GM18867 (cell line): ENCODE results near the gene MPST.

Experiments used
- ATAC-seq: cut with Tn5 transposase; IDR thresholded peaks from one replicate; pipeline ENCODE4 v1.9.1; 2021; ENCODE audit warnings: mild to moderate bottlenecking, moderate library complexity; ENCODE audit not compliant: unreplicated experiment

MPST gene

GRCh38 chr22:37021710-37022482 is 2.4 kb downstream of the MPST start:
- no peak for ATAC-seq

DNA sequence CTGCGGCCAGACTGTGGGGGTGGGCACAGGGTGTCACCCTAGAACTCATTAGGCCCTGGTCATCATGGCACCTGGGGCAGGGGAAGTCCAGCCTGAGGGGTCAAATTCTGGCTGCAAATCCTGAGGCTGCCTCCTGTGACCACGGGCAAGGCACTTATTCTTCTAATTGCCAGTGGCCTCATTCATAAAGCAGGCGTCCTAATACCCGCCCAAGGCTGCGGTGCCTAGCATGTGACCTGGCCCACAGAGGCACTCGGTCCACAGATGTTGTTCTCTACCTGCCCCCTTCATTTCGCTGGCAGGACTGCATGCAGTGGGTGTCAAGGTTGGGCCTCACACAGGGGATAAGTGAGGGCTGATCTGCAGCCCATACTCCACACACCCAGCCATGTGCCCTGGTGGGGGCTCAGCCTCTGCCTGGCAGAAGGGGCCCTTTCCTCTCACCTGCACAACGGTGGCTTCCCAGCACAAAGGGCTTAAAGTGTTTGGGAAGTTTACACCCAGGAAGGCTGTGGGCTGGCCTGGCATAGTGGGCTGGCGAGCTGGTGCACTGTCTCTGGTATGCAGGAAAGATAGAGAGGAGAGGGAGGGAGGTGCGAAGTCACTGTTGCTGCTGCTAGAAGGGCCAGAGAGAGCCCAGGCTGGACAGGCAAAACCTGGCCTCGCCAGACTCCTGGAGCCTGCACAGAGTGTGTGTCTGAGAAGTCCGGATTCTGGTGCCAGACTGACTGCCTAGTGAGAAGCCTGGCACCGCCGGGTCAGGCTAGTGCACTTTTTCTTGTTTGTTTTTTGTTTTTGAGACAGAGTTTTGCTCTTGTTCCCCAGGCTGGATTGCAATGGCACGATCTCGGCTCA is 3.2 kb downstream of the MPST start:
- no peak for ATAC-seq

DNA sequence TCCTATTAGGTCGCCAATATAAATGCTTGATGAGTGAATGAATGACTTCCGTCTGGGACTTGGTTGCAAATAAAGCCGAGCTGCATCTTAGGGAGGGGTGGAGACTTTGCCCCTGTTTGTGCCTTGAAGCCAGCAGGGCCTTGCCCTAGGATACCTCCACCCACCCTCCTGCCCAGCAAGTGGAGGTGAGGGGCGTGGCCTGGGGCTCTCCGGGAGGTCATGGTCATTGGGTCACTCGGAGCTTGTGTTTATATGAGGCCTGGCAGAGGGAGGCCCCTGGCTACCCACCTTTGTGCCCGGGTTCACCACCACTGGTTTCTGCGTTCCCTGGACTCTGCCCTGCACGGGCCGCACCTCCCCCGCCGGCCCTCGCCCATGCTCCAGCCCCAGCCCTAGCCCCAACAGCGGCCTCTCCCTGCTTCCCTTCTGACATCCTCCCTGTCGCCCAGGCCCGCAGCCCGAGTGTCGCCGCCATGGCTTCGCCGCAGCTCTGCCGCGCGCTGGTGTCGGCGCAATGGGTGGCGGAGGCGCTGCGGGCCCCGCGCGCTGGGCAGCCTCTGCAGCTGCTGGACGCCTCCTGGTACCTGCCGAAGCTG is 4.3 kb downstream of the MPST start:
- ATAC-seq: no peak

DNA sequence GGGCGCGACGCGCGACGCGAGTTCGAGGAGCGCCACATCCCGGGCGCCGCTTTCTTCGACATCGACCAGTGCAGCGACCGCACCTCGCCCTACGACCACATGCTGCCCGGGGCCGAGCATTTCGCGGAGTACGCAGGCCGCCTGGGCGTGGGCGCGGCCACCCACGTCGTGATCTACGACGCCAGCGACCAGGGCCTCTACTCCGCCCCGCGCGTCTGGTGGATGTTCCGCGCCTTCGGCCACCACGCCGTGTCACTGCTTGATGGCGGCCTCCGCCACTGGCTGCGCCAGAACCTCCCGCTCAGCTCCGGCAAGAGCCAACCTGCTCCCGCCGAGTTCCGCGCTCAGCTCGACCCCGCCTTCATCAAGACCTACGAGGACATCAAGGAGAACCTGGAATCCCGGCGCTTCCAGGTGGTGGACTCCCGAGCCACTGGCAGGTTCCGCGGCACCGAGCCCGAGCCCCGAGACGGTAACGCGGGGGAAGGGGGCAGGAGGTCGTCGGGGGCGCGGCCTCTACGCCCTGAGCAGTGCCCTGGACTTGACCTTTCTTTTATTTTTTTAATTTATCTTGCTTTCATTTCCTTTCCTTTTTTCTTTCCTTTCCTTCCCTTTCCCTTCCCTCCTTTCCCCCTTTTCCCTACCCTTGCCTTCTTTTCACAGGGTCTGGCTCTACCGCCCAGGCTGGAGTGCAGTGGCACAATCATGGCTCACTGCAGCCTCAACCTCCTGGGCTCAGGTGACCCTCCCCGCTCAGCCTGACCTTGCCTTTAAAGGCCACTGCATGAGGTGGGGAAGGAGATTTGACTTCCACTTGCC is 5.0 kb downstream of the MPST start:
- ATAC-seq: no peak

DNA sequence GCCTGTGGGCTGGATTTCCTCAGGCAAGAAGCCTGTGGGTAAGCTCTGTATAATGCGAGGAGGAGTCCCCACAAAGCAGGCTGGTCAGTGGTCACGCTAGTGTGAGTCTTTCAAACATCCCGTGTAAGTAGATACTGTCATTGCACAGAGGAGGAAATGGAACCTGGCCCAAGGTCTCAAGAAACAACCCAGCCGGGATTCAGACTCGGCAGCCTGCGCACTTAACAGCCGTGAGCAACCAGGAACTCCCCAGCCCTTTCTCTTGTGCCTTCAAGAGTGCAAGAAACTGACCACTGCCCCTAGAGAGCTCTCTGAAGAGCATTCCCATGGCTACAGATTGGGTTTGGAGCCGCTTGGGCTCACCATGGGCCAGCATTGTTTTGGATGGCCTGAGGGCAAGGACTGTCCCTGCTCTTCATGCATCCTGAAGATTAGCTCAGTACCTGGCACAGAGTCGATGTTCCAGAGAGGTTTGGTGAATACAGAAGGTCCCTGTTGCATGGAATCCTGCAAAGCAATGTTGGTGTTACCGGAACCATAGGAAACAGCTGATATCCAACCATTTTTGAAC is 6.0 kb downstream of the MPST start:
- ATAC-seq: no peak

DNA sequence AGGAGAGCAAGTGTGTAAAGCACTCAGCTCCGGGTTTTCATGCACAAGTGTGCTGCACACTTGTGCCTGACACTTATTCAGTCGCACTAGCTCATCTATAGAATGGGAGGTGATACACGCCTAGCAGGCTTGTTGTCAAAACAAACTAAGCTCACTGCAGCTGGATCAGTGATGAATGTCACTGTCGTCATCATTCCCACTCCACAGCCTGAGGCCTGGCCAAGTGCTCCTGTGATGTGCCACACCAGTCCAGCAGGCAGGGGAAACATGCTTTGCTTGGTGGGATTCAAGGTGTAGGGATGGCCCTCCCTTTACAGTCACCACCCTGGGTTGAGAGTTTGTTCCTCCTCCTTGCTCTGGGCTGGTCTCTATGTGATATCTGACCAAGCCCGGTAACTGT is 6.8 kb downstream of the MPST start:
- no peak for ATAC-seq

- ATAC-seq: no peak
These were observed 8.0 kb downstream of the MPST start for GRCh38 chr22:37027556-37027955.

DNA sequence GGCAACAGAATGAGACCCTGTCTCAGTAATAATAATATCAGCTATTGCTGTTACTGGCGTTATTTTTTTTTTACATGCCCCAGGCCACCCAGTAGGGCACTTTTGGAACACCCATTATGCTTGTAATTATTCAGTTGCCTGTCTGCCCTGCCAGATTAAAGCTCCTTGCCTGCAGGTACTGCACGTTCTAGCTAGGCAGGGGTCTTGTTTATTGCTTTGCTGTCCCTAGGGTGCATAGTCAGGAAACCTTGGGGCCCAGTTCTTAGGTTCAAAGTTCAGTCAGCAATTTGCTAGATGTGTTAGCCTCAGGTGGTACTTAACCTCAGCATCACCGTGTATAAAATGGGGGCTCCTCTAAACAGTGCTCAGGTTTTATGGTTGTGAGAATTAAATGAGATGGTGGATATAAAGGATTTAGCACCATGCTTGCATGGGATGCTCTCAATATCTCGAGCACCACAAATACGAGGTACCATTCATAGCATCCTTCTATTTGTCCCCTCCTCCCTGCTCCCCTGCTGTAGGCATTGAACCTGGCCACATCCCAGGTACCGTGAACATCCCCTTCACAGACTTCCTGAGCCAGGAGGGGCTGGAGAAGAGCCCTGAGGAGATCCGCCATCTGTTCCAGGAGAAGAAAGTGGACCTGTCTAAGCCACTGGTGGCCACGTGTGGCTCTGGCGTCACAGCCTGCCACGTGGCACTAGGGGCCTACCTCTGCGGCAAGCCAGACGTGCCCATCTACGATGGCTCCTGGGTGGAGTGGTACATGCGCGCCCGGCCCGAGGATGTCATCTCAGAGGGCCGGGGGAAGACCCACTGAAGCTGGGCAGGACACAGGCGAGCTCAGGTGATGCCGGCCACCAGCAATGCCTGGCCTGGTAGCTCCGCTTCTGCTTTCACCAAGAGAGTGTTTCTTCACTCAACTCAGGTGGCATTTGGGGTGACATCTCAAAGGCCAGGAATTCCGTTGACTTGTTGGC is 9.4 kb downstream of the MPST start:
- no peak for ATAC-seq

GRCh38 chr22:37030560-37031281 is 11.2 kb downstream of the MPST start:
- no peak for ATAC-seq

- ATAC-seq: no peak
These were observed 12.6 kb downstream of the MPST start for GRCh38 chr22:37032134-37032534.

DNA sequence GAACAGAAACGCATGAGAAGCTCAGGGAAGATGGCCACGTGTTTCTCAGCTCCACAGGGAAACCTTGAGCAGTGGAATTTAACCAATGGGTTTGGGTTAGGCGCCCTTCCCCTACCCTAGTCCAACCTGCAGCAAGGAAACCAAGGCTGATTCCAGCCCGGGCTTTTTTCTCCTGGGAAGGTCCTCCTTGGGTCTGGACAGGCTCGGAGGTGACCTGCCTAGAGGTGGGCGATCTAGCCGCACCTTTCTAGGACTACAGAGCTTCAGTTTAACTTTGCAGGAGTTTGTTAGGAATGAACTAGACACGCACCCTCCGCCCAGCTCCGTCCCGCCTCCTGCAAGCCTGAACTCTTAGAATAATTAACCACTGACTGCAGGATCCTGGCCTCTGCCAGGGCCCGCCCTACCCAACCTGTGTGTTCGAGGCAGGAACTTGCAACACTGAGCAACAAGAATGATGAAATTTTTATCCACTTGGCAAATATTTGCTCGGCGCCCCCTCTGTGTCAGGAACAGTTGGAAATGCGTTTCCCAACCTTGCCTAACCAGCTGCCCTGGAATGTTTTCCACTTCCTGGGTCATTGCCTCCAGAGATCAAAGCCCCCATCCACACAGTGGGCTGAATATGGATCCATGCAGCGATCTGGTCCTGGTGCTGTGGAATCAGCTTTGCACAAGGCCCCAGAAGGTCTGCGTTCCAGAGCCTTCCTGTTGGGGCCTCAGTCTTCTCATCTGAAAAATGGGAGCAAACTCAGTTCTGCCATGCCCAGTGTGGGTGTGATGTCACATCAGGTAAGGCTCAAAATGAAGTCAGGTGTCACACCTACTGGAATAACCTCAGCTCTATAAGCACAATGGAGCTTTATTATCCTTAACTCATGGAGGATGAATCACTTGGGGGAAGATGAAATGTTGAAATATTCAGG is 13.3 kb downstream of the MPST start:
- no peak for ATAC-seq

DNA sequence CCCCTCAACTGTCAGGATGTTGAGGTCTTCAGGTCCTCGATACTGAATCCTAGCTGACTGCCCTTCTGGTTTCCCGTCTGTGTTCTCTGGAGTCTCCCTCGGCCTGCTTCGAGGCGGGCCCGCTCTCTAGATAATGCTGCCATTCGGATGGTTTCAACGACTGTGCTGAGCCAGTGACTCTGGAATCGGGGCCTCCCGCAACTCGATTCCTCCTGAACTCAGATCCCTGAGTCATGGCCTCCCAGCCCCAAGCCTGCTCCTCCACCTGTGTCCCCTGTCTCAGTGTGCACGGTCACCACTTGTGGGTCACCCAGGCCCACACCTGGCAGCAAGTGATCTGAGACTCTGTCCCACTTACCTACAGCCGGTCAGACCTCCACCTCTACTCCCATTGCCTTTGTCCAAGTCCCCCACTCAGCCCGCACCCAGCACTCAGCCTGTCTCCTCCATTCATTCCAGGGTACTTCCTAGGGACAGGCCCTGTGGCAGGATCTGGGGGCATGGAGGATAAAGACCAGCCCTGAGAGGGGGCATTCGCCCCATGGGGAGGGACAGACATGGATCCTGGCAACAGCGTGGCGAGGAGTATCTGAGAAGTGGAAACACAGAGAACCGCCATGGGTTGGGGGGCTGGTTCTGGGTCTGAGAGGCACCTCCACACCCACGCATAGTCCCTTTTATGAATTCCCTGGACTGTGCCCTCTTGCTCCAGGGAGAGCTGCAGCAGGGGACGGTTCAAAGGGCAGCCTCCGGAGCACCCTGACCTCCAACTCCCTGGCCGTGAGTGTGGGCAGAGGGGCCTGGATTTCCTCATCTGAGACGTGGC is 14.3 kb downstream of the MPST start:
- no peak for ATAC-seq

DNA sequence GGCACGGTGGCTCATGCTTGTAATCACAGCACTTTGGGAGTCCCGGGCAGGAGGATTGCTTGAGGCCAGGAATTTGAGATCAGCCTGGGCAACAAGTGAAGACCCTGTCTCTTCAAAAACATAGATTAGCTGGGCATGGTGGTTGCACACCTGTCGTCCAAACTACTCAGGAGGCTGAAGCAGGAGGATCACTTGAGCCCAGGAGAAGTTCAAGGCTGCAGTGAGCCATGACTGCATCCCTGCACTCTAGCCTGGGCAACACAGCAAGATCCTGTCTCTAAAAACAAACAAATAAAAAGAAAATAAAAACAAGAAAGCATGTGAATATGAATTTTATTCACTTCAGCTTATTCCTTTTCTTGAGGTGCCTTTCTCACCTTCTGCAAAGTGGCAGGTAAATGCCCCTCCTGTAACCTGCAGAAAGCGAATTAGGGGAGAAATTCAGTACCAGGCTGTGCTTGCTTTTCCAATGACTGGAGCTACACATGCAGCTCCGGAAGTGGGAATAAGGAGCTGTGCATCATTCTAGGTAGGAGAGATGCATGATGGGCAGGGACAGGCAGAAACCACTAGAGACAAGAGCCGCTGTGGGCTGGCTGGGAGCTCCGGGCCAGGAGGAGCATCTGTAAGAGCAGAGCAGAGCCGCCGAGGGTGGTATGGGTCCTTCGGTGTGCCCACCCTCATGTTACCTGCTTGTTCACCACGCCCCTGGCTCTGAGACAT is 17.3 kb downstream of the MPST start:
- no peak for ATAC-seq

GRCh38 chr22:37037669-37038068 is 18.1 kb downstream of the MPST start:
- ATAC-seq: no peak

GRCh38 chr22:37039466-37039865 is 19.9 kb downstream of the MPST start:
- no peak for ATAC-seq

DNA sequence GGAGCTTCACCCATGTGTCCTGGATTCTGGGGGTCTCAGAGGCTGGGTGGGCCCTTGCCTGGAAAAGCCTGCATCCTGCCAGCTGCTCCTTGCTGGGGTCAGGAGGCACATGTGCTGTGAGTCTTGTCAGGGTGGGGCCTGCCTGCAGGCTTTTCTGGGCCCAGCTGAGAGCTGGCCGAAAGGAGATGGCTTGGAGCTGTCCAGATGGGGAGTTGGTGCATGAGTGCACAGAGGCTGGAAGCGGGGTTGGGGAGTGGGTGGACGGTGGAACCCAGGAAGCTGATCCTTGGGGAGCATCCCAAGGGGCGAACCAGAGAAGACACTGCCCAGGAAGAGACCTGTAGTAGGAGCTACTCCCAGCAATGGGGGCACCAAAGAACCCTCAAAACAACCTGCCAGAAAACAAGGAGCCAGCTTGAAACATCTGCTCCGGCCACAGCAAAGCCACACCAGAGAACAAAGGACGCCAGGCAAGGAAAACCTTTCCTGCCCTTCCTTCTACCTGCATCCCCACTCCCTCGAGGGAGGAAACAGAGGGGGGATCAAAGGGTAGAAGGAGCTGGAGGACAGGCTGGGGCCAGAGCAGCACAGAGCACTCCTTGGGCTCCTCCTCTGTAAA is 23.8 kb downstream of the MPST start:
- ATAC-seq: no peak
